IPS-NIHi7 (cell line): ENCODE results near the gene PRDM12.

ENCODE experiments used
- DNase-seq: peaks from one replicate; pipeline ENCODE4 v3.0.0; 2012; ENCODE audit warnings: mixed read lengths; ENCODE audit errors: extremely low spot score

Gene PRDM12

GRCh38 chr9:130635721-130636647 is 28.4 kb upstream of the PRDM12 start:
- DNase-seq = no peak

GRCh38 chr9:130636648-130637020 is 27.8 kb upstream of the PRDM12 start:
- no peak for DNase-seq

GRCh38 chr9:130638284-130639123 is 25.9 kb upstream of the PRDM12 start:
- no peak for DNase-seq

GRCh38 chr9:130639124-130639765 is 25.1 kb upstream of the PRDM12 start:
- DNase-seq = no peak

GRCh38 chr9:130639866-130640555 is 24.4 kb upstream of the PRDM12 start:
- no peak for DNase-seq

GRCh38 chr9:130640681-130641080 is 23.7 kb upstream of the PRDM12 start:
- peak; percentile 55 for DNase-seq

- no peak for DNase-seq
Measured at GRCh38 chr9:130642926-130643325, 21.5 kb upstream of the PRDM12 start.

GRCh38 chr9:130651221-130651620 is 13.2 kb upstream of the PRDM12 start:
- no peak for DNase-seq

- DNase-seq = no peak
Measured at GRCh38 chr9:130651752-130652151, 12.6 kb upstream of the PRDM12 start.

GRCh38 chr9:130654879-130655278 is 9.5 kb upstream of the PRDM12 start:
- no peak for DNase-seq

GRCh38 chr9:130658893-130659698 is 5.3 kb upstream of the PRDM12 start:
- DNase-seq = no peak

GRCh38 chr9:130659699-130660248 is 4.6 kb upstream of the PRDM12 start:
- DNase-seq = peak; percentile 62

- no peak for DNase-seq
Measured at GRCh38 chr9:130660326-130660682, 4.1 kb upstream of the PRDM12 start.

GRCh38 chr9:130660683-130661450 is 3.5 kb upstream of the PRDM12 start:
- peak; percentile 57 for DNase-seq

- peak; percentile 29 for DNase-seq
Measured at GRCh38 chr9:130661451-130662098, 2.8 kb upstream of the PRDM12 start.

GRCh38 chr9:130662099-130662969 is 2.1 kb upstream of the PRDM12 start:
- DNase-seq = peak; percentile 36

- DNase-seq = peak; percentile 31
Measured at GRCh38 chr9:130662970-130663257, 1.5 kb upstream of the PRDM12 start.

GRCh38 chr9:130663258-130663976 is 977 bp upstream of the PRDM12 start:
- DNase-seq = peak; percentile 50
